GM23248 (cell line): ENCODE results near the gene DBH.

Source experiments
- EZH2 ChIP-seq: fragments of 200-600 bp; sonication (generic); IDR thresholded peaks from 2 replicates; pipeline ENCODE4 v1.6.1; 2018; ENCODE audit warnings: antibody characterized with exemption, mild to moderate bottlenecking; ENCODE audit not compliant: insufficient read depth, poor library complexity, severe bottlenecking
- EZH2phosphoT487 ChIP-seq: fragments of 200-600 bp; sonication (generic); IDR thresholded peaks from 2 replicates; pipeline ENCODE4 v1.6.1; 2018; ENCODE audit warnings: antibody characterized with exemption, moderate library complexity, mild to moderate bottlenecking, low read depth; ENCODE audit not compliant: insufficient read depth

GRCh38 chr9:133600739-133601138 is 35.4 kb upstream of the DBH start:
- TF ChIP-seq EZH2 (no peak), EZH2phosphoT487 (no peak)
